Stimulated activated CD4-positive, alpha-beta T cell treated with anti-CD3 and anti-CD28 coated beads, TNF-alpha, amount 100 ng/mL, for 48 hours (primary cell): ENCODE results near the gene CFDP1.

ENCODE experiments used
- DNase-seq, 3 donors: peaks; one replicate each; pipeline ENCODE4 v3.0.0-alpha.2; 2020; ENCODE audit warnings: low read depth in 3 of 3

Gene CFDP1

GRCh38 chr16:75406943-75407342 lies 26.4 kb downstream of the CFDP1 start:
- no peak for DNase-seq

GRCh38 chr16:75402821-75403475 lies 30.4 kb downstream of the CFDP1 start:
- DNase-seq: no peak

- no peak for DNase-seq
These were observed 31.0 kb downstream of the CFDP1 start for GRCh38 chr16:75402159-75402820.

GRCh38 chr16:75401691-75402090 lies 31.6 kb downstream of the CFDP1 start:
- DNase-seq: no peak

GRCh38 chr16:75398333-75398732 lies 35.0 kb downstream of the CFDP1 start:
- DNase-seq: no peak

- DNase-seq: no peak
These were observed 38.4 kb downstream of the CFDP1 start for GRCh38 chr16:75394941-75395340.

- DNase-seq: no peak
These were observed 40.4 kb downstream of the CFDP1 start for GRCh38 chr16:75392906-75393305.

- DNase-seq: no peak
These were observed 42.2 kb downstream of the CFDP1 start for GRCh38 chr16:75390926-75391653.

GRCh38 chr16:75389096-75389690 lies 44.1 kb downstream of the CFDP1 start:
- no peak for DNase-seq

GRCh38 chr16:75387951-75388350 lies 45.4 kb downstream of the CFDP1 start:
- no peak for DNase-seq

GRCh38 chr16:75385507-75386152 lies 47.7 kb downstream of the CFDP1 start:
- no peak for DNase-seq

- DNase-seq: no peak
These were observed 50.2 kb downstream of the CFDP1 start for GRCh38 chr16:75383141-75383540.

- no peak for DNase-seq
These were observed 50.7 kb downstream of the CFDP1 start for GRCh38 chr16:75382611-75383010.

- DNase-seq: no peak
These were observed 52.4 kb downstream of the CFDP1 start for GRCh38 chr16:75380870-75381269.

GRCh38 chr16:75379911-75380847 lies 53.1 kb downstream of the CFDP1 start:
- DNase-seq: peak in 2 of 3 donors; percentile 3 to 17

- DNase-seq: no peak
These were observed 54.0 kb downstream of the CFDP1 start for GRCh38 chr16:75379339-75379738.

- DNase-seq: no peak
These were observed 54.7 kb downstream of the CFDP1 start for GRCh38 chr16:75378616-75379015.

- DNase-seq: no peak
These were observed 55.4 kb downstream of the CFDP1 start for GRCh38 chr16:75377729-75378386.

GRCh38 chr16:75376475-75377161 lies 56.7 kb downstream of the CFDP1 start:
- DNase-seq: no peak

- no peak for DNase-seq
These were observed 58.9 kb downstream of the CFDP1 start for GRCh38 chr16:75374388-75374787.
